Ovary (tissue), 3 donors: Measurements from ENCODE around the gene CCDC120.

Source experiments
- POLR2A ChIP-seq: fragments of 450-650 bp; IDR thresholded peaks from one replicate; pipeline ENCODE4 v1.6.1; 2017; ENCODE audit warnings: antibody characterized with exemption, mild to moderate bottlenecking, moderate library complexity
- TF ChIP-seq, protein P1 (sequence below), 3 donors: fragments of 450-650 bp in 2 of 3; fragments of 200-600 bp in 1 of 3; IDR thresholded peaks; one replicate each; pipeline versions ENCODE4 v1.5.1 to v1.8.0; 2016 to 2022; ENCODE audit warnings: antibody characterized with exemption in 3 of 3, mild to moderate bottlenecking in 1 of 3
- donor health status: DM: no; HTN: no; CAD: no.

DNA sequence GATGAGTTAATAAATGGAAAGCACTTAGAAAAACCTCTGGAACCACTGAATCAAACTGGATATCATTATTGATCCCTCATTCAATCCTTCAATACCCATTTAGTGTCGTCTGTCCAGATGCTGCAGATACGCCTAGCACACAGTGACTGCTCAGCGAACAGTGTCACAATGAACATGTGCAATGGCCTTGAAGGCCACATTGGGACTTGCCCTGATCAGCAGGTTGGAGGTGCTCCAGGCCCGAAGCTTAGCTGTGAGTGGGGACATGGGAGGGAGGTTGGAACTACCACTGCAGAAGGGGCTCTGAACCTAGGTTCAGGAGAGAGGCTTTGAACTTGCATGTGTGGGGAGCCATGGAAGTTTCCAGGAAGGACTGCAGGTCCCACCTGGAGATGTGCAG is 47.5 kb downstream of the CCDC120 start:
- TF ChIP-seq, protein P1, sequence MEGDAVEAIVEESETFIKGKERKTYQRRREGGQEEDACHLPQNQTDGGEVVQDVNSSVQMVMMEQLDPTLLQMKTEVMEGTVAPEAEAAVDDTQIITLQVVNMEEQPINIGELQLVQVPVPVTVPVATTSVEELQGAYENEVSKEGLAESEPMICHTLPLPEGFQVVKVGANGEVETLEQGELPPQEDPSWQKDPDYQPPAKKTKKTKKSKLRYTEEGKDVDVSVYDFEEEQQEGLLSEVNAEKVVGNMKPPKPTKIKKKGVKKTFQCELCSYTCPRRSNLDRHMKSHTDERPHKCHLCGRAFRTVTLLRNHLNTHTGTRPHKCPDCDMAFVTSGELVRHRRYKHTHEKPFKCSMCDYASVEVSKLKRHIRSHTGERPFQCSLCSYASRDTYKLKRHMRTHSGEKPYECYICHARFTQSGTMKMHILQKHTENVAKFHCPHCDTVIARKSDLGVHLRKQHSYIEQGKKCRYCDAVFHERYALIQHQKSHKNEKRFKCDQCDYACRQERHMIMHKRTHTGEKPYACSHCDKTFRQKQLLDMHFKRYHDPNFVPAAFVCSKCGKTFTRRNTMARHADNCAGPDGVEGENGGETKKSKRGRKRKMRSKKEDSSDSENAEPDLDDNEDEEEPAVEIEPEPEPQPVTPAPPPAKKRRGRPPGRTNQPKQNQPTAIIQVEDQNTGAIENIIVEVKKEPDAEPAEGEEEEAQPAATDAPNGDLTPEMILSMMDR (IDR thresholded peaks at IDR 0.05): no peak
- no peak for TF ChIP-seq POLR2A
